Stimulated activated CD4-positive, alpha-beta T cell treated with anti-CD3 and anti-CD28 coated beads, Interleukin-2, amount 100 ng/mL, for 48 hours (primary cell): ENCODE results near the gene BIRC7.

ENCODE experiments used
- DNase-seq, 2 donors: peaks; one replicate each; pipeline ENCODE4 v3.0.0-alpha.2; 2020

The BIRC7 gene

GRCh38 chr20:63284544-63284949 is 48.8 kb downstream of the BIRC7 start:
- no peak for DNase-seq

DNA sequence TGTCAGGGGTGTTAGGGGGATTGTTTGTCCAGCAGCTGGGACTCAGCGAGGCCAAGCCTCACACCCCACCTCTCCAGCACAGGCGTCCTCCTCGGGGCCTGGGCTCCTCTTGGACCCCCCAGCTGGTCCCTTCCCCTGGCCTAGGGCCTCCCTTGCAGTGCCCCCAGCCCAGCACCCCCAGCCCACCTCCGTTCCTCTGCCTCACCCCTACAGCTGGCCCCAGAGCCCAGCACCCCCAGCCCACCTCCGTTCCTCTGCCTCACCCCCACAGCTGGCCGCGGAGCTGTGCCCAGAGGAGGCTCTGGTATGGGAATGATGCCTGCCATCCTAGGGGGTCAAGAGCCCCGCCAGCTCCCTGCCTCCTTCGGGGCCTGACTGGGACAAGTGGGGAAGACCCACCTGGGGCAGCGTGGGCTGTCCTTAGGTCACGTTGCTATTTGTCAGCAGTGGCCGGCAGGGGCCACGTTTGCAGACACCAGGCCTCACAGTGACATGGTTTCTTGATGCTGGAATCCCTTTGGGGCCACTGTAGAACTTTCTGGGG is 49.3 kb downstream of the BIRC7 start:
- DNase-seq, result no peak

DNA sequence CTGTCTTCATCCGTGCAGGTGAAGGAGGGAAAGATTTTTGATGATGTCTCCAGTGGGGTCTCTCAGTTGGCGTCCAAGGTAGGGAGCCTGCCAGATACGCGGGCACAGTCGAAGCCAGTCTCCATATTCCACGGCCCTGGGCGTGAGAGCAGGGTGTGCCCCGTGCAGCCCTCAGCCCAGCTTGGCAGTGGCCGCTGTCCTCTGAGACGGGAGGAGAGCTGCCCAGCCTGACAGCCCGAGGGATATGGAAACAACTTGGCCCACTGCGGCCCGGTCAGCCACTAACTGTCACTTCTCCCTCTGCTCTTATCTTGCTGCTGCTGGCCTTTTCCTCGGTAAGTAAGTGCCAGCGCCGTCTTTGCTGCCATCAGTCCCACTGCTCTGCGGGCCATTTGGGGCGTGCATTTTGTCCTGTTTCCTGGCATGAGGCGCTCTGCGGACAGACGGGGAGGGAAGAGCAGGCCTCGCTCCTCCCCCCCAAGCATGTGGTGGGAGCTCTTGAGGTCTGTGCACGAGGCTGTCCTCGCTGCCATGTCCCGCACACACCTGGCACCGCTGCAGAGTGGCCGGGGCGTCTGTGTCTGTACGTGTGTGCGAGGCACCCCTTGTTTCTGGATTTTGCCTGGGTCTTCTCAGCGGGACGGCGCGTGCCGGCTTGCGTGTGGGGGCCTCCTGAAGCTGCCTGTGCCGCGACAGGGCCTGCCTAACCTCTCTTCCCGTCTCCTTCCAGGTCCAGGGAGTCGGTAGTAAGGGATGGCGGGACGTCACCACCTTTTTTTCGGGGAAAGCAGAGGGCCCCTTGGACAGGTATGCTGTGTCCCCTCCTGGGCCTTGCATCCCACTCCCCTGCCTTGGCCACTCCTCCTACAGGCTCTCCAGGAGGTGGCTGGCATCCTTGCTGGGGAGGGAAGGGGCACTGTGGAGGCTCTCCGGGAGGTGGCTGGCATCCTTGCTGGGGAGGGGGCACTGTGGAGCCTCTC is 50.2 kb downstream of the BIRC7 start:
- DNase-seq, result no peak

GRCh38 chr20:63286781-63287696 is 51.3 kb downstream of the BIRC7 start:
- DNase-seq, result no peak

DNA sequence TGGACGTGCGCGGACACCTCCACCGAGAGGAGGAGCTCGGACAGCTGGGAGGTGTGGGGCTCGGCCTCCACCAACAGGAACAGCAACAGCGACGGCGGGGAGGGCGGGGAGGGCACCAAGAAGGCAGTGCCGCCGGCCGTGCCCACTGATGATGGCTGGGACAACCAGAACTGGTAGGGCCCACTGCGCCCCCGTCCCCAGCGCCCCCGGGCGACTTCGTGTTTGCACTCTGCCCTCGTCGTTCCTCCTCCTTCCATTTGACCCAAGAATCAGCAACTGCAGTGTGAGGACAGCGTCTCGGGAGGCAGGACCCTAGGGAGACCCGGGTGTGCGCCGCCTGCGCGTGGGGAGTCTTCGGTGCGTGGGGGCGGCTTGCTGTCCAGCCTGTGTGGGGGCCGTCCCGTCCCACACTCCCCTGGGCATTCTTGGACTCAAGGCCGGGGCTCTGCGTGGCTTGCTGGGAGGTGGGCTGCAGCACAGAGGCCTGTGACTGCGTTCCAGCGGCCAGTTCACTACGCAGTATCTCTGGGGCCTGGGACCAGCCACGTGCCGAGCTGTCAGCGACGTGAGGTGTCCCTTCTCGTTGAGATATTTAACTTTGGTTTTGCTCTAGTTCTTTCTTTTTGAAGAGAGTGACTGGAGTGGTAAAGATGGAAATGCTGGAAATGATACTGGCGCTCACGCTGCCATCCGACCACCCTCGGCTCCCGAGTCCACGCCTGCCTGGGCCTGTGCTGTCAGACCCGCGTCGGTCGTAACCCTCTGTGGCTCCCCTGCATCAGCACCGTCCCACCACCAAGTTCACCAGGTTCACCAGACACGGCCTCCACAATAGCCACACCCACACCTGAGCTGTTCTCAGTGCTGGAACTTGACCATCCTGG is 52.2 kb downstream of the BIRC7 start:
- no peak for DNase-seq

DNA sequence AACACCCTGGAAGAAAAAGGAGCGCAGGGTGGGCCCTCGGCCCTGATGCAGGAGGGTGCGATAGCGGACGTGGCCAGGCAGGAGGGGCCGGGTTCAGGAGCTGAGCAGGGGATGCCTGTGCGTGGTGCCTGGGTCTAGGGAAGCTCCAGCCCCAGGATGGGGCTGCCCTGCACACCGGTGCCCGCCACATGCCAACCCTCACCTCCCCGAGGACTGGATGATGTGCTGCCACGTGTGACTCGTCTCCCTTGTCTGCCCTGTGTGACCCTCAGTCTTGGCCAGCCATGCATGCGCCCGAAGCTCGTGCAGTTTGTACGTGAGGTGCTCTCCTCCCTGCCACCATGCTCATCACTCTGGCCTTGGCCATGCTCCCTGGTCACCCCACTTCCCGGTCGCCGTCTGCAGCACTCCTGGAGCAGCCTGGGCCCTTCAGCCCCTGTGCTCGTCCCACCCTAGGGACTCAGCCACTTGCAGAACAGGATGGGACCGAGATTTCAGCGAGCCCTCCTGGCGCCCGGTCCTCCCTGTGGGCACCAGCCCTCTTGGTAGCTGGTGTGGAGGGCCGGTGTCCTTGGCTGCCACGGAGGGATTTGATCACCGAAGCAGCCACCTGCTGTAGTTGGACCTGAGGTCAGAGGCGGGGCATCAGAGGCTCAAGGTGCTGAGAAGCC is 53.0 kb downstream of the BIRC7 start:
- DNase-seq, result no peak

DNA sequence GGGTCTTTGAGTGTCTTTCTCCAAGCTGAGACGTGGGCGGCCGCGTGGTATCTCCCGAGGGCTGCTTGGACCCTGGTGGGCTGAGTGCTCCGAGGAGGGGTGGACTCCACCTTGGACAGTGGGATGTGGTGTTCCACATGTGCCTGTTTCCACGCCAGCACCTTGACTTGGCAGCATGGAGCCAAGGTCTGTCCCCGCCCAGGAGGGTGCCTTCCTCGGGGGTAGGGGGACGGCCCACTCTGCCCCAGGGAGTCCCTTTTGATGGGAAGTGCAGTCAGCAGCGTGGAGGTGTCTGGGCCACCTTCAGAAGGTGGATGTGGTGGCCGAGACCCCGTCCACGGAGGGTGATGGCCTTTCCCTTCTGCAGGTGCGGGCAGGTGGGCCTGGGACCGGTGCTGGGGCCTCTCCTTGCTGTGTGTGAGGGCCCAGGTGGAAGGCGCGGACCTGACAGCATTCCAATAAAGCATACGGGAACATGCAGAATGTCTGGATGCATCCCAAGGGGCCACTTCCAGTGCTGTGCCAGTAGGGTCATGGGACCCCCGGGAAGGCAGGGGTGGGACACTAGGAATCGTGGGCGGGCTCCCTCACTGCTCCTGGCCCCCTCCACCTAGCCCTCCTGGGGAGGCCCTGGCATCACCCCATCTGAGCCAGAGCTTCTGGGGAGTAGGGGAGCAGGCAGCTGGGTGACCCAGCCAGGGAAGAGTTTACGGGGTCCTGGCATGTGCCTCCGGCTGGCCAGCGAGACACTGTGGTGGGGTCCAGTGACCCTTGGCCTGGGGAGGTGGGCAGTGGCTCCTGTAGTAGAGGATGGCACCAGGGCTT is 53.8 kb downstream of the BIRC7 start:
- DNase-seq, result no peak
